CD4-positive, alpha-beta T cell treated with Interleukin-15 for 4 hours (primary cell): Measurements from ENCODE around the gene CPXM2.

ENCODE experiments used
- DNase-seq: peaks from one replicate; pipeline ENCODE4 v3.0.0-alpha.2; 2020; ENCODE audit warnings: low spot score

Gene CPXM2

GRCh38 chr10:123847686-123848432 is 43.7 kb downstream of the CPXM2 start:
- DNase-seq = no peak

GRCh38 chr10:123843835-123844234 is 47.8 kb downstream of the CPXM2 start:
- no peak for DNase-seq

GRCh38 chr10:123842692-123843385 is 48.8 kb downstream of the CPXM2 start:
- no peak for DNase-seq

GRCh38 chr10:123841560-123841959 is 50.0 kb downstream of the CPXM2 start:
- no peak for DNase-seq

GRCh38 chr10:123841115-123841514 is 50.5 kb downstream of the CPXM2 start:
- no peak for DNase-seq

- no peak for DNase-seq
Measured at GRCh38 chr10:123840714-123841113, 50.9 kb downstream of the CPXM2 start.

GRCh38 chr10:123838596-123839310 is 52.9 kb downstream of the CPXM2 start:
- DNase-seq = no peak

GRCh38 chr10:123837756-123838155 is 53.9 kb downstream of the CPXM2 start:
- no peak for DNase-seq

GRCh38 chr10:123836418-123837145 is 55.0 kb downstream of the CPXM2 start:
- DNase-seq = no peak

GRCh38 chr10:123835575-123835974 is 56.0 kb downstream of the CPXM2 start:
- DNase-seq = no peak

GRCh38 chr10:123833170-123833850 is 58.3 kb downstream of the CPXM2 start:
- DNase-seq = no peak

GRCh38 chr10:123831259-123831658 is 60.3 kb downstream of the CPXM2 start:
- no peak for DNase-seq

GRCh38 chr10:123821136-123821535 is 70.5 kb downstream of the CPXM2 start:
- DNase-seq = no peak

- DNase-seq = no peak
Measured at GRCh38 chr10:123809632-123810031, 82.0 kb downstream of the CPXM2 start.

- DNase-seq = no peak
Measured at GRCh38 chr10:123808906-123809305, 82.7 kb downstream of the CPXM2 start.

GRCh38 chr10:123808286-123808685 is 83.3 kb downstream of the CPXM2 start:
- DNase-seq = no peak

GRCh38 chr10:123807444-123808035 is 84.1 kb downstream of the CPXM2 start:
- no peak for DNase-seq

- DNase-seq = no peak
Measured at GRCh38 chr10:123804716-123805115, 86.9 kb downstream of the CPXM2 start.

- DNase-seq = no peak
Measured at GRCh38 chr10:123800821-123801220, 90.8 kb downstream of the CPXM2 start.

- no peak for DNase-seq
Measured at GRCh38 chr10:123800289-123800688, 91.3 kb downstream of the CPXM2 start.

- no peak for DNase-seq
Measured at GRCh38 chr10:123798856-123799255, 92.8 kb downstream of the CPXM2 start.
